GM20431 (cell line): Measurements from ENCODE around the gene PECR.
"Not testable (repeated sequence)": the region's sequence is repeated elsewhere in the genome, so short reads cannot be mapped to it uniquely, and the experiment has no call there.

Experiments
- in situ Hi-C: fragments of 300-500 bp; cut with MseI, MboI; formaldehyde crosslinking; loops from one replicate; pipeline ENCODE4 v1.15.0; 2020; ENCODE audit warnings: low sequenced_read_pairs; ENCODE audit not compliant: unreplicated experiment

PECR gene

GRCh38 chr2:216107760-216108159, 26.2 kb upstream of the PECR start:
- in situ Hi-C loops, result no loop called here

- in situ Hi-C loops, result no loop called here
Observed at GRCh38 chr2:216107320-216107719, 25.7 kb upstream of the PECR start.

GRCh38 chr2:216104691-216105090, 23.1 kb upstream of the PECR start:
- in situ Hi-C loops, result no loop called here

- in situ Hi-C loops, result no loop called here
Observed at GRCh38 chr2:216103213-216103612, 21.6 kb upstream of the PECR start.

GRCh38 chr2:216101109-216101508, 19.5 kb upstream of the PECR start:
- in situ Hi-C loops, result no loop called here

GRCh38 chr2:216098421-216099334, 17.1 kb upstream of the PECR start:
- in situ Hi-C loops, result no loop called here

- in situ Hi-C loops, result no loop called here
Observed at GRCh38 chr2:216094701-216095100, 13.1 kb upstream of the PECR start.

GRCh38 chr2:216092646-216093045, 11.0 kb upstream of the PECR start:
- in situ Hi-C loops, result no loop called here

GRCh38 chr2:216090369-216090786, 8.8 kb upstream of the PECR start:
- in situ Hi-C loops, result no loop called here

- in situ Hi-C loops, result no loop called here
Observed at GRCh38 chr2:216086207-216086893, 4.7 kb upstream of the PECR start.

GRCh38 chr2:216084547-216084946, 2.9 kb upstream of the PECR start:
- in situ Hi-C loops, result no loop called here

- in situ Hi-C loops, result no loop called here
Observed at GRCh38 chr2:216083464-216084281, 2.1 kb upstream of the PECR start.

GRCh38 chr2:216082805-216083204, 1.2 kb upstream of the PECR start:
- in situ Hi-C loops, result no loop called here

- in situ Hi-C loops, result no loop called here
Observed at GRCh38 chr2:216082117-216082711, 605 bp upstream of the PECR start.

GRCh38 chr2:216081012-216081411, 597 bp downstream of the PECR start:
- in situ Hi-C loops, result no loop called here

- in situ Hi-C loops, result not testable (repeated sequence)
Observed at GRCh38 chr2:216080048-216080447, 1.6 kb downstream of the PECR start.

GRCh38 chr2:216078776-216079175, 2.8 kb downstream of the PECR start:
- in situ Hi-C loops, result no loop called here

GRCh38 chr2:216075510-216076485, 5.8 kb downstream of the PECR start:
- in situ Hi-C loops, result no loop called here

- in situ Hi-C loops, result no loop called here
Observed at GRCh38 chr2:216074794-216075193, 6.8 kb downstream of the PECR start.
